Inflammatory macrophage treated with lipopolysaccharide for 4 hours (primary cell): ENCODE results near the gene HPS4.

ENCODE experiments used
- DNase-seq: peaks from one replicate; pipeline ENCODE4 v3.0.0-alpha.2; 2020

Gene HPS4

DNA sequence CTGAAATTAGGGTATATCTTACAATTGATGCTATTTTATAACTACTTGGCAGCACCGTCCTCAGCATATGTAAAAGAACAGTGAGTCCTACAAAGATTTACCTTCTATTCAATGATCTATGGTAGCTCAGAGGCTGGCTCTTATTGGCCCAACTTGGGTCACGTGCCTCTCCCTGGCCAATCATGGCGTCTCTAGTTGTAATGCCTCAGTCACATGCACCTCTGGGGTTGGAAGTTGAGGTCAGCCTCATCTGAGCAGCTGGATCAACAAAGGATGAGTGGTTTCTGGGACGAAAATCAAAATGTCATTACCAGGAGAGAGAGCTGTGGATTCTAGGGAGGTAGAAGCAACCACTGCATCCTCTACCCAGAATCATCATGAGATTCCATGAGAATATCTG, 77.5 kb downstream of the HPS4 start:
- DNase-seq = no peak

DNA sequence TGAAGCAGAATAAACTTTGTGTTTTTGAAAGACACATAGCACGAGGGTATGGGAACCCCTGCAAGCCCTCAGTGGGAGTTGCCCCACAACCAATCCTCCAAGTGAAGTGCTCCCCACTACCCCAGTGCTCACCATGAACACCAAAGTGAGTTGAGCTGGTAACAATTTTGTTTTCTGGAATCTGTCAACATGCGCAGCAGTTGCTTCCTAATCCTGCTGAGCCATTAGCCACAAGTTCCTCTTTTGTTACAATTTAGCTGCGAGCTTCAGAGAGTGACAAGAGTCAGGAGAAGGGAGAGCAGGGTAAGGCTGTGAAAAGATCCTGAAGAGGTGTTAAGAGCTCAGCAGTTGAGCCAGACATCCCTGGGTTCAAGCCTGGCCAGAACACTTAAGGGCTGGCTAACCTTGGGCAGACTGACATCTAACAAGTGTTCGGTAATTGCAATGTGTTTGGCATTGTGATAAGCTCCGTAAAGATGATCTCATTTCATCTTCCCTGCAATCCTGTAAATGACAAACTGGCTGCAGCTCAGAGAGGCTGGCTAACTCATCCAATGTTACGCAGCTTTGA, 78.6 kb downstream of the HPS4 start:
- DNase-seq = peak; percentile 78

DNA sequence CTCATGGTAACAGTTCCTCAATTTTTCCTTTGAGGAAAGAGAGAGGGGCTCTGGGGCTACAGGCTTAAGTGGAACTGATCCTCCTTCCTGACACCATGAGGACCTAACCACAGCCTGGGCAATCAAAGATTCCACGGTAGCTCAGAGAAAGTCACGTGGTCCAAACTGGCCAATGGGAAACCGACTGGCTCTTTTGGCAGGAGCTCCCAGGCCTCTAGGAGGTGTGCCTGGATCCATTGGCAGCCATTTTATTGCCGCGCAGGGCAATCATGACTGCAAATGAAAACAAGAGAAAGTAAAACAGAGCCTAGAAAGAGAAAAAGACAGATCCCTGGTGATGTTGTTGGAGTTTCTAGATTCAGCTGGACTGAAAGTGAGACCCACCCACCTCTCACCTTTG, 81.9 kb downstream of the HPS4 start:
- no peak for DNase-seq
